ENCODE measurements around the gene CORO1C. TPM values are rescaled to one million over a fixed set of nuclear protein-coding genes. Genes with fewer than 3 reads are reported as not detected.

The CORO1C gene
- total RNA-seq, 4 donors from 2014 or later = 68.1 to 153 (median 128) TPM

DNA sequence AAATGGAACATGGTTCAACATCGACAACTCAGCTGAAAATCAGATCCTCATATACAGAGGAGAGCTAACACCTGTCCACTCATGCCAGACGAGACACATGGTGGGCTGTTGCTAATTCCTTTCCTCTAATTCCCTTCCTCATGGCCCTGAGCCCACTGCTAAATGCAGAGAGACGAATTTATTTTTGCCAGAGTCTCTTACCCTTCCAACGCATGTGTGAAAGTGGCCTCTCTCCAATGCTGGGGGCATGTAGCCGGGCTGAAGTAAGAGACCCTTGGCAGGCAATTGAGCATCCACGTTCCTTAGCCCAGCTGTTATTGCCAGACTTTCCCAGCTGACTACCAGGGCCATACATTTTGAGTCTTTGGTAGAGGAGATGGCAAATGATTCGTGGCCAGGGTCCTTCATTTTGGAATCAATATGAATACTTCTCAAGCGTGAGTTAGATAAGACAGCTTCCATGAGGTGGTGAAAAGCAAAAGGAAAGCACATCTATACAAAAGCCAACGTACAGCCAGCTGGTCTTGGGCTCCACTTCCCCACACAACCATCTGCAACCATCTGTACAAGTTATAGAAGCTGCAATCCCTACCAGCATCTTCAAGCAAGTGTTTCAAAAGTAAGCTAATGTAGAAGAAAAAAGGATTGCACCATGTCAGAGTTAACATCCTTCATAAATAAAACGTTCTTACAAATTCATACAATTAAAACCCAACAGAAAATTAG is 28.6 kb downstream of the CORO1C start:
- TF ChIP-seq EP300 (IDR thresholded peaks at IDR 0.05; ENCODE audit: low read depth) (no peak), POLR2AphosphoS5 (IDR thresholded peaks at IDR 0.05) (no peak), POLR2A (IDR thresholded peaks at IDR 0.05) (no peak)
- TF ChIP-seq, protein P1, sequence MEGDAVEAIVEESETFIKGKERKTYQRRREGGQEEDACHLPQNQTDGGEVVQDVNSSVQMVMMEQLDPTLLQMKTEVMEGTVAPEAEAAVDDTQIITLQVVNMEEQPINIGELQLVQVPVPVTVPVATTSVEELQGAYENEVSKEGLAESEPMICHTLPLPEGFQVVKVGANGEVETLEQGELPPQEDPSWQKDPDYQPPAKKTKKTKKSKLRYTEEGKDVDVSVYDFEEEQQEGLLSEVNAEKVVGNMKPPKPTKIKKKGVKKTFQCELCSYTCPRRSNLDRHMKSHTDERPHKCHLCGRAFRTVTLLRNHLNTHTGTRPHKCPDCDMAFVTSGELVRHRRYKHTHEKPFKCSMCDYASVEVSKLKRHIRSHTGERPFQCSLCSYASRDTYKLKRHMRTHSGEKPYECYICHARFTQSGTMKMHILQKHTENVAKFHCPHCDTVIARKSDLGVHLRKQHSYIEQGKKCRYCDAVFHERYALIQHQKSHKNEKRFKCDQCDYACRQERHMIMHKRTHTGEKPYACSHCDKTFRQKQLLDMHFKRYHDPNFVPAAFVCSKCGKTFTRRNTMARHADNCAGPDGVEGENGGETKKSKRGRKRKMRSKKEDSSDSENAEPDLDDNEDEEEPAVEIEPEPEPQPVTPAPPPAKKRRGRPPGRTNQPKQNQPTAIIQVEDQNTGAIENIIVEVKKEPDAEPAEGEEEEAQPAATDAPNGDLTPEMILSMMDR (IDR thresholded peaks at IDR 0.05) = no peak
- in situ Hi-C loops (cut with MboI; ENCODE audit: low pct_ligation_motif_present in 1 of 4, low pct_unique_long_range_greater_than_20kb in 1 of 4, low sequenced_read_pairs in 3 of 4) (no loop called here), intact Hi-C loops (cut with DNase I; ENCODE audit: low total_unique reads) (no loop called here)
- Histone ChIP-seq H3K4me1 (peaks cover 12 to 48% (median 29%) of the 10 kb centered on the region in 4 donors), H3K4me3 (no peak overlapping the region), H3K9me3 (no peaks in the 10 kb centered on the region), H3K27me3 (no peaks in the 10 kb centered on the region), H3K27ac (peak overlapping the region; percentile 59 to 94 (median 88)), H3K36me3 (no peaks in the 10 kb centered on the region)
- WGBS, 2 donors (ENCODE audit: low coverage in 1 of 2) = 64 to 81% methylated on average over 3 to 10 of the region's 10 CpGs
- DNase-seq = no peak

GRCh38 chr12:108701779-108702441 is 29.4 kb downstream of the CORO1C start:
- Histone ChIP-seq H3K4me3 (no peak overlapping the region), H3K36me3 (no peaks in the 10 kb centered on the region), H3K27ac (peak overlapping the region; percentile 59 to 94 (median 88)), H3K27me3 (no peaks in the 10 kb centered on the region), H3K9me3 (no peaks in the 10 kb centered on the region), H3K4me1 (peaks cover 15 to 51% (median 30%) of the 10 kb centered on the region in 4 donors)
- TF ChIP-seq POLR2A (IDR thresholded peaks at IDR 0.05) (no peak), POLR2AphosphoS5 (IDR thresholded peaks at IDR 0.05) (no peak), EP300 (IDR thresholded peaks at IDR 0.05; ENCODE audit: low read depth) (no peak)
- TF ChIP-seq, protein P1 (IDR thresholded peaks at IDR 0.05) = no peak
- DNase-seq = no peak
- in situ Hi-C loops (cut with MboI; ENCODE audit: low pct_ligation_motif_present in 1 of 4, low pct_unique_long_range_greater_than_20kb in 1 of 4, low sequenced_read_pairs in 3 of 4) (no loop called here), intact Hi-C loops (cut with DNase I; ENCODE audit: low total_unique reads) (no loop called here)
- WGBS, 2 donors (ENCODE audit: low coverage in 1 of 2) = 42 to 50% methylated on average over 4 to 5 of the region's 5 CpGs

DNA sequence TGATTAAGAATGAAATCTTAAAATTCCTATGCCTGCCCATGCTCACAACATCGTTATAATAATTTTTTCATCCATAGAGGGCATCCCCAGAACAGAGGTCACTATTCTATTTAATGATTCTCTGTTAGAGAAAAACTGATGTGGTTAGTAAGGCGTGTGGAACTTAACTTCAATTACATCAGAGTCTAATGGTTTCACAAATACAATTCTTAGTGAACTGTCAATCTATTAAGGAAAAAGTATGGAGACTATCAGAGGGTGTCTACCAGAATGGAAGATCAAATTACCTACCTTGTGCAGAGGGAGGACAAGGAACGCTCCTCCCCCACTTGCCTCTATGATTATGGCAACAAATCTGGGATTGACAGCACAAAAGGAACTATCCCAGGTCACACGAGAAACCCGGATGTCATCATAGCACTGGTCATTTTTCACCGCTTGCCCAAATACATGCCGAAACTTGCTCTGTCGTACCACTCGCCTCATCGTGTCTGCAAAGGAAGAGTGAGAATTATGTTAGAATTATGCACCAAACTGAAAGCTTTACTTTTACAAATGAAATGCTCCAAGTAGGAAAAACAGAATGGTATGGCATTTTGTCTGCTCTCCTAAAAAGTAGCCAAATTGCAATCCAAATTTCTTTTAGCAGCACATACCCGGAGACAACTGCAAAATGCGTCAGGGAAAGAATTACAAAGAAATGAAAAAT is 30.3 kb downstream of the CORO1C start:
- in situ Hi-C loops (cut with MboI; ENCODE audit: low pct_ligation_motif_present in 1 of 4, low pct_unique_long_range_greater_than_20kb in 1 of 4, low sequenced_read_pairs in 3 of 4) (no loop called here), intact Hi-C loops (cut with DNase I; ENCODE audit: low total_unique reads) (no loop called here)
- H3K27ac ChIP-seq = peak overlapping the region; percentile 59 to 94 (median 88)
- no peaks in the 10 kb centered on the region for H3K9me3 ChIP-seq
- no peaks in the 10 kb centered on the region for H3K36me3 ChIP-seq
- TF ChIP-seq EP300 (IDR thresholded peaks at IDR 0.05; ENCODE audit: low read depth) (no peak), POLR2A (IDR thresholded peaks at IDR 0.05) (no peak), POLR2AphosphoS5 (IDR thresholded peaks at IDR 0.05) (no peak)
- TF ChIP-seq, protein P1 (IDR thresholded peaks at IDR 0.05) = no peak
- WGBS, 2 donors (ENCODE audit: low coverage in 1 of 2) = 66 to 69% methylated on average over 5 to 12 of the region's 12 CpGs
- H3K27me3 ChIP-seq = no peaks in the 10 kb centered on the region
- H3K4me1 ChIP-seq = peaks cover 21 to 59% (median 34%) of the 10 kb centered on the region in 4 donors
- no peak for DNase-seq
- no peak overlapping the region for H3K4me3 ChIP-seq

DNA sequence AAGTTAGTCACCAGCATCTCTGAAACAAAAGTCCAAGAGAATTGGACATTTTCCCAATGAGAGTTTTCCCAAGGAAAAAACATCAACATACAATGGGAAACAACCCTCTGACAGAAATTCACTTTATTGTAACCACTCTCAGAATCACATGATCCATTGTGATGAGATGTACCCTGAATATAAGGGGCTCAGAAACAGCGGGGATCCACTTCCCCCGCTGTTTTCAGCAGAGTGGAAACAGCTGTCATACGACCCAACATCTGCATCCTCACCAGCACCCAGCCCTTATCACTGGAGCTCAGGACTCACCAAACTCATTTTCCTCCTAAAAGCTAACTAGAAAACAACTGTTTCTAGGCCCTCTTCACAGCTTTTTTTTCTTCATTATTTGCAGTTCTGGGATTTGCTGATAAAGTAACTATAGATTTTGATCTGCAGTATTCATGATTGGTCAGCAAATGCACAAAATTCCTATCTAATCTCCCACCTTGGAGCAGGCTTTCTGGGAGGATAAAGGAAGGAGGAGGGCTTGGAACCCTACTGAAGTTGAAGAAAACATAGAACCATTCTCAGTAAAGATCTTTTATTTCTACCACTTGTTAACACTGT is 31.3 kb downstream of the CORO1C start:
- no peaks in the 10 kb centered on the region for H3K36me3 ChIP-seq
- no peak overlapping the region for H3K4me3 ChIP-seq
- DNase-seq = no peak
- H3K4me1 ChIP-seq = peaks cover 21 to 61% (median 33%) of the 10 kb centered on the region in 4 donors
- TF ChIP-seq POLR2A (IDR thresholded peaks at IDR 0.05) (no peak), EP300 (IDR thresholded peaks at IDR 0.05; ENCODE audit: low read depth) (no peak), POLR2AphosphoS5 (IDR thresholded peaks at IDR 0.05) (no peak)
- TF ChIP-seq, protein P1 (IDR thresholded peaks at IDR 0.05) = no peak
- peak overlapping the region; percentile 59 to 94 (median 88) for H3K27ac ChIP-seq
- in situ Hi-C loops (cut with MboI; ENCODE audit: low pct_ligation_motif_present in 1 of 4, low pct_unique_long_range_greater_than_20kb in 1 of 4, low sequenced_read_pairs in 3 of 4) = no loop called here
- WGBS, 2 donors (ENCODE audit: low coverage in 1 of 2) = 60 to 73% methylated on average over 2 to 3 of the region's 3 CpGs
- H3K27me3 ChIP-seq = no peaks in the 10 kb centered on the region
- intact Hi-C loops (cut with DNase I; ENCODE audit: low total_unique reads) = no loop called here
- H3K9me3 ChIP-seq = no peaks in the 10 kb centered on the region

Measured in transverse colon (tissue), 4 donors.